ENCODE measurements around the gene TACC3.

TACC3 gene

GRCh38 chr4:1745697-1746096 is 24.4 kb downstream of the TACC3 start:
- DNase-seq (ENCODE audit: low read depth, low spot score), result no peak

- peak; percentile 48 for DNase-seq (ENCODE audit: low read depth, low spot score)
Measured at GRCh38 chr4:1746265-1746691, 25.0 kb downstream of the TACC3 start.

GRCh38 chr4:1746919-1747602 is 25.7 kb downstream of the TACC3 start:
- DNase-seq (ENCODE audit: low read depth, low spot score), result no peak

- no peak for DNase-seq (ENCODE audit: low read depth, low spot score)
Measured at GRCh38 chr4:1747603-1747967, 26.3 kb downstream of the TACC3 start.

GRCh38 chr4:1748465-1748995 is 27.2 kb downstream of the TACC3 start:
- peak; percentile 58 for DNase-seq (ENCODE audit: low read depth, low spot score)

- no peak for DNase-seq (ENCODE audit: low read depth, low spot score)
Measured at GRCh38 chr4:1749370-1749769, 28.0 kb downstream of the TACC3 start.

GRCh38 chr4:1749826-1750225 is 28.5 kb downstream of the TACC3 start:
- no peak for DNase-seq (ENCODE audit: low read depth, low spot score)

GRCh38 chr4:1750381-1751154 is 29.2 kb downstream of the TACC3 start:
- DNase-seq (ENCODE audit: low read depth, low spot score), result no peak

GRCh38 chr4:1751155-1751918 is 30.0 kb downstream of the TACC3 start:
- no peak for DNase-seq (ENCODE audit: low read depth, low spot score)

- DNase-seq (ENCODE audit: low read depth, low spot score), result no peak
Measured at GRCh38 chr4:1751919-1752283, 30.6 kb downstream of the TACC3 start.

GRCh38 chr4:1752284-1753041 is 31.1 kb downstream of the TACC3 start:
- no peak for DNase-seq (ENCODE audit: low read depth, low spot score)

- no peak for DNase-seq (ENCODE audit: low read depth, low spot score)
Measured at GRCh38 chr4:1753294-1753696, 32.0 kb downstream of the TACC3 start.

GRCh38 chr4:1753697-1754311 is 32.5 kb downstream of the TACC3 start:
- DNase-seq (ENCODE audit: low read depth, low spot score), result no peak

GRCh38 chr4:1754336-1754735 is 33.0 kb downstream of the TACC3 start:
- no peak for DNase-seq (ENCODE audit: low read depth, low spot score)

- no peak for DNase-seq (ENCODE audit: low read depth, low spot score)
Measured at GRCh38 chr4:1755297-1755696, 34.0 kb downstream of the TACC3 start.

GRCh38 chr4:1756079-1756478 is 34.8 kb downstream of the TACC3 start:
- DNase-seq (ENCODE audit: low read depth, low spot score), result no peak

- DNase-seq (ENCODE audit: low read depth, low spot score), result no peak
Measured at GRCh38 chr4:1756893-1757779, 35.8 kb downstream of the TACC3 start.

- DNase-seq (ENCODE audit: low read depth, low spot score), result no peak
Measured at GRCh38 chr4:1757836-1758235, 36.5 kb downstream of the TACC3 start.

- no peak for DNase-seq (ENCODE audit: low read depth, low spot score)
Measured at GRCh38 chr4:1758306-1759121, 37.2 kb downstream of the TACC3 start.
